H1 (cell line): ENCODE measurements around the gene HPD. TPM values are rescaled to one million over a fixed set of nuclear protein-coding genes. Genes with fewer than 3 reads are reported as not detected.

Experiments used
- CTCF ChIA-PET: fragments of 300-600 bp; sonication (Branson Sonifier 250); formaldehyde crosslinking; loops from one replicate; lab custom pipeline; 2021; ENCODE audit not compliant: partially characterized antibody; lab: Charles Lee
- POLR2A ChIA-PET: fragments of 300-600 bp; sonication (Branson Sonifier 250); formaldehyde crosslinking; loops from one replicate; lab custom pipeline; 2021; ENCODE audit warnings: inconsistent platforms; ENCODE audit not compliant: partially characterized antibody; lab: Charles Lee
- DNase-seq, 2 experiments: peaks; one replicate each; pipeline versions ENCODE4 v3.0.0 to v3.0.0-alpha.2; 2010 to 2022; ENCODE audit warnings: low spot score in 2 of 2, low read depth in 1 of 2, mixed read lengths in 1 of 2
- FAIRE-seq: peaks from 2 replicates; lab custom pipeline; 2011; peaks lifted over from hg19 to GRCh38; lab: Jason Lieb, UNC
- H2AFZ ChIP-seq: 2 replicates; pipeline ENCODE4 v1.8.1; 2012; ENCODE audit warnings: low read length, inconsistent platforms
- H2AK5ac ChIP-seq: 2 replicates; pipeline ENCODE4 v1.6.1; 2013; ENCODE audit warnings: low read depth, low read length
- H2BK120ac ChIP-seq: replicated peaks from 2 replicates; pipeline ENCODE3; 2013; ENCODE audit warnings: low read depth, low read length, inconsistent platforms
- H2BK12ac ChIP-seq: 2 replicates; pipeline ENCODE4 v1.6.1; 2013; ENCODE audit warnings: low read depth, low read length
- H2BK15ac ChIP-seq: 2 replicates; pipeline ENCODE4 v1.6.1; 2013; ENCODE audit warnings: low read length
- H2BK20ac ChIP-seq: 2 replicates; pipeline ENCODE4 v1.6.1; 2013; ENCODE audit warnings: low read length
- H2BK5ac ChIP-seq: 2 replicates; pipeline ENCODE4 v1.6.1; 2013; ENCODE audit warnings: low read depth, low read length
- H3K14ac ChIP-seq: 2 replicates; pipeline ENCODE4 v1.6.1; 2013; ENCODE audit warnings: inconsistent platforms; ENCODE audit not compliant: insufficient read length
- H3K18ac ChIP-seq: 2 replicates; pipeline ENCODE4 v1.6.1; 2013; ENCODE audit warnings: low read length; ENCODE audit errors: extremely low read depth
- H3K23ac ChIP-seq: 2 replicates; pipeline ENCODE4 v1.6.1; 2013; ENCODE audit warnings: inconsistent platforms; ENCODE audit not compliant: insufficient read length
- H3K23me2 ChIP-seq: 2 replicates; pipeline ENCODE4 v1.6.1; 2013; ENCODE audit warnings: low read depth, low read length
- H3K27ac ChIP-seq: 2 replicates; pipeline ENCODE4 v1.6.1; 2011; ENCODE audit warnings: low read depth, low read length, inconsistent platforms
- H3K27me3 ChIP-seq, 4 experiments: replicated peaks in 1 of 4; 1 replicate in 1 of 4; 2 replicates in 3 of 4; pipeline versions ENCODE4 v1.6.1 to v1.8.1; 2011 to 2013; ENCODE audit warnings: low read length in 3 of 4, mild to moderate bottlenecking in 3 of 4, inconsistent platforms in 2 of 4, mixed read lengths in 2 of 4, moderate library complexity in 1 of 4; ENCODE audit not compliant: control insufficient read depth in 3 of 4, insufficient read depth in 3 of 4; ENCODE audit errors: extremely low read depth in 1 of 4
- H3K36me3 ChIP-seq, 4 experiments: 2 replicates each; pipeline versions ENCODE4 v1.6.1 to v1.8.1; 2011 to 2013; ENCODE audit warnings: mild to moderate bottlenecking in 4 of 4, low read length in 3 of 4, moderate library complexity in 2 of 4, control low read depth in 1 of 4, inconsistent platforms in 1 of 4; ENCODE audit not compliant: insufficient read depth in 4 of 4, control insufficient read depth in 2 of 4
- H3K4ac ChIP-seq: replicated peaks from 2 replicates; pipeline ENCODE3; 2013; ENCODE audit warnings: low read length, low read depth, mixed read lengths, inconsistent platforms; ENCODE audit not compliant: insufficient read length
- H3K4me1 ChIP-seq, 4 experiments: replicated peaks in 1 of 4; 1 replicate in 1 of 4; 2 replicates in 3 of 4; pipeline versions ENCODE4 v1.6.1 to v1.8.1; 2011 to 2013; ENCODE audit warnings: low read length in 3 of 4, inconsistent platforms in 2 of 4, mixed read lengths in 1 of 4; ENCODE audit not compliant: insufficient read depth in 4 of 4, control insufficient read depth in 3 of 4
- H3K4me2 ChIP-seq, 2 experiments: 2 replicates each; pipeline versions ENCODE4 v1.6.1 to v1.8.1; 2011 to 2013; ENCODE audit warnings: low read depth in 2 of 2, low read length in 2 of 2, control low read depth in 1 of 2, inconsistent platforms in 1 of 2, mild to moderate bottlenecking in 1 of 2; ENCODE audit not compliant: insufficient read depth in 1 of 2
- H3K4me3 ChIP-seq, 4 experiments: fragments of 200-600, 300-600 bp in 1 of 4; sonication (generic), shearing (Covaris generic), sonication (Bioruptor Twin) in 1 of 4; 2 replicates each; pipeline versions ENCODE4 v1.5.1 to v1.8.1; 2011 to 2016; ENCODE audit warnings: low read length in 4 of 4, low read depth in 3 of 4, control low read depth in 2 of 4, inconsistent platforms in 2 of 4, mild to moderate bottlenecking in 2 of 4, mixed read lengths in 1 of 4, moderate library complexity in 1 of 4; ENCODE audit not compliant: insufficient read depth in 2 of 4; ENCODE audit errors: extremely low read depth in 1 of 4
- H3K56ac ChIP-seq: replicated peaks from 2 replicates; pipeline ENCODE3; 2013; ENCODE audit warnings: low read depth, mild to moderate bottlenecking, mixed read lengths, low read length, inconsistent platforms; ENCODE audit not compliant: insufficient read length
- H3K79me1 ChIP-seq: 2 replicates; pipeline ENCODE4 v1.6.1; 2013; ENCODE audit warnings: low read depth, low read length, control low read depth
- H3K79me2 ChIP-seq, 2 experiments: 2 replicates each; pipeline versions ENCODE4 v1.6.1 to v1.8.1; 2012 to 2013; ENCODE audit warnings: low read length in 2 of 2, mild to moderate bottlenecking in 2 of 2, inconsistent platforms in 1 of 2; ENCODE audit not compliant: insufficient read depth in 2 of 2, control insufficient read depth in 1 of 2
- H3K9ac ChIP-seq, 4 experiments: replicated peaks in 1 of 4; 1 replicate in 1 of 4; 2 replicates in 3 of 4; pipeline versions ENCODE4 v1.6.1 to v1.8.1; 2011 to 2013; ENCODE audit warnings: low read depth in 3 of 4, low read length in 3 of 4, control low read depth in 2 of 4, mild to moderate bottlenecking in 2 of 4, moderate library complexity in 2 of 4, inconsistent platforms in 1 of 4; ENCODE audit errors: extremely low read depth in 1 of 4
- H3K9me3 ChIP-seq, 2 experiments: 2 replicates each; pipeline versions ENCODE4 v1.6.1 to v1.8.1; 2012 to 2013; ENCODE audit warnings: mild to moderate bottlenecking in 2 of 2, moderate library complexity in 2 of 2, control low read depth in 1 of 2, inconsistent platforms in 1 of 2, low read depth in 1 of 2, low read length in 1 of 2, mixed read lengths in 1 of 2; ENCODE audit not compliant: insufficient read depth in 2 of 2
- H4K20me1 ChIP-seq, 2 experiments: replicated peaks in 1 of 2; 2 replicates each; pipeline versions ENCODE3 to v1.8.1; 2011 to 2013; ENCODE audit warnings: inconsistent platforms in 2 of 2, low read length in 2 of 2, mild to moderate bottlenecking in 1 of 2; ENCODE audit not compliant: insufficient read depth in 2 of 2, control insufficient read depth in 1 of 2
- H4K5ac ChIP-seq: 2 replicates; pipeline ENCODE4 v1.6.1; 2013; ENCODE audit warnings: low read length, low read depth, mixed read lengths, inconsistent platforms; ENCODE audit not compliant: insufficient read length
- H4K8ac ChIP-seq: 2 replicates; pipeline ENCODE4 v1.8.0; 2013; ENCODE audit warnings: mild to moderate bottlenecking, moderate library complexity, low read length, inconsistent platforms; ENCODE audit not compliant: insufficient read depth; ENCODE audit errors: extremely low read depth
- H4K91ac ChIP-seq: replicated peaks from 2 replicates; pipeline ENCODE3; 2013; ENCODE audit warnings: low read length, mixed read lengths, inconsistent platforms; ENCODE audit not compliant: insufficient read length
- ASH2L ChIP-seq: fragments of 200-600, 300-600 bp; sonication (generic); IDR thresholded peaks from one replicate; pipeline ENCODE4 v1.7.1; 2017; ENCODE audit warnings: low read length
- CBX5 ChIP-seq: fragments of 300-800, 300-1000 bp; sonication (generic); IDR thresholded peaks from 2 replicates; pipeline ENCODE4 v1.7.1; 2016; ENCODE audit warnings: antibody characterized with exemption, low read length, low read depth
- CHD1 ChIP-seq: IDR thresholded peaks from 2 replicates; pipeline ENCODE4 v1.6.1; 2012; ENCODE audit warnings: low read depth, low read length, improper control_type of control experiment
- CHD2 ChIP-seq: IDR thresholded peaks from 2 replicates; pipeline ENCODE4 v1.6.1; 2012; ENCODE audit warnings: low read length, improper control_type of control experiment
- JUN ChIP-seq: IDR thresholded peaks from 2 replicates; pipeline ENCODE4 v1.6.1; 2011; ENCODE audit warnings: low read depth, mild to moderate bottlenecking, improper control_type of control experiment, low read length
- JUND ChIP-seq: IDR thresholded peaks from 2 replicates; pipeline ENCODE4 v1.6.1; 2011; ENCODE audit warnings: mild to moderate bottlenecking, improper control_type of control experiment, low read length
- POLR2AphosphoS5 ChIP-seq: IDR thresholded peaks from 2 replicates; pipeline ENCODE4 v1.6.1; 2011; ENCODE audit warnings: low read depth, low read length
- SAP30 ChIP-seq: fragments of 300-600 bp; sonication (generic); IDR thresholded peaks from 2 replicates; pipeline ENCODE4 v1.7.1; 2012; ENCODE audit warnings: low read length, moderate library complexity, mild to moderate bottlenecking, inconsistent platforms; ENCODE audit not compliant: insufficient read depth, insufficient replicate concordance
- TCF12 ChIP-seq: IDR thresholded peaks from 2 replicates; pipeline ENCODE4 v1.6.1; 2011; ENCODE audit warnings: low read depth, mild to moderate bottlenecking, low read length
- WGBS, 2 experiments: shearing (Covaris generic) in 1 of 2; methylation state at CpG; one replicate each; pipeline versions ENCODE4 v1.1.6 to v1.1.7; 2013 to 2015; ENCODE audit warnings: low lambda C conversion rate in 2 of 2, mixed read lengths in 2 of 2, inconsistent platforms in 1 of 2, low coverage in 1 of 2, missing lambda C conversion rate in 1 of 2; ENCODE audit not compliant: insufficient replicate concordance in 2 of 2, insufficient coverage in 1 of 2, insufficient read length in 1 of 2; ENCODE audit errors: extremely low coverage in 1 of 2, missing lambda C conversion rate in 1 of 2; 5-methylcytosine and 5-hydroxymethylcytosine counted together
- polyA plus RNA-seq, 7 experiments: library from polyadenylated mRNA; depleted of rRNA in 3 of 7; stranded (reverse) in 5 of 7; unstranded in 2 of 7; fragments of >200 nt in 5 of 7; fragments of 200-250 nt in 2 of 7; gene quantifications; 1 replicate in 5 of 7; 2 replicates in 1 of 7; 4 replicates in 1 of 7; pipeline versions ENCODE4 v1.2.1 to v1.2.3, GENCODE V29; 2011 to 2013; ENCODE audit warnings: missing spikeins in 2 of 7, mixed read lengths in 2 of 7
- total RNA-seq: library from RNA; stranded (reverse); fragmentation: NEBNext Ultra II Directional; extraction: Animal tissue kit (Norgen Biotek cat#: 25700); gene quantifications from 2 replicates; pipeline ENCODE4 v1.2.1, GENCODE V29; 2021

HPD gene
- total and polyA plus RNA-seq, 2 of the 8 experiments (the other 6 are each of a cell fraction or from before 2014, with no cell fraction given) = 0.48 to 0.56 TPM

GRCh38 chr12:121819212-121819949, 39.3 kb downstream of the HPD start:
- POLR2A ChIA-PET = interaction anchor here (0.9 to 1.4 kb wide), 3 partner anchors 16 to 20 kb away, joined by 3 to 5 read pairs (median 3); no protein-coding TSS in a partner anchor
- Histone ChIP-seq H2BK15ac (no peak overlapping the region), H3K79me2 (no peaks in the 10 kb centered on the region), H2AFZ (no peak overlapping the region), H2BK20ac (no peak overlapping the region), H3K4me2 (no peak overlapping the region), H3K23ac (no peak overlapping the region), H3K27ac (no peak overlapping the region), H2BK120ac (no peak overlapping the region), H2BK12ac (no peak overlapping the region), H2AK5ac (no peak overlapping the region), H3K18ac (no peak overlapping the region), H3K9ac (no peak overlapping the region), H3K4ac (no peak overlapping the region), H3K9me3 (no peaks in the 10 kb centered on the region), H3K4me1 (peaks cover 0 to 3% (median 0%) of the 10 kb centered on the region in 4 experiments; a peak in 1 of 7 replicates), H3K4me3 (no peak overlapping the region), H4K20me1 (peaks cover 0 to 12% of the 10 kb centered on the region in 2 experiments), H3K14ac (no peak overlapping the region), H3K56ac (no peak overlapping the region), H2BK5ac (no peak overlapping the region; the same call in 1 of the 2 replicates), H4K8ac (no peak overlapping the region), H4K91ac (no peak overlapping the region), H3K27me3 (no peaks in the 10 kb centered on the region), H3K36me3 (peaks cover 9 to 49% (median 32%) of the 10 kb centered on the region in 4 experiments), H4K5ac (no peak overlapping the region), H3K23me2 (no peaks in the 10 kb centered on the region), H3K79me1 (no peaks in the 10 kb centered on the region; the same call in 1 of the 2 replicates)
- TF ChIP-seq JUN (no peak), ASH2L (no peak), TCF12 (no peak), POLR2AphosphoS5 (no peak), CHD1 (no peak), CBX5 (no peak), JUND (no peak), SAP30 (no peak), CHD2 (no peak)
- no peak for FAIRE-seq
- CTCF ChIA-PET = interaction anchor here (0.9 to 14.5 kb wide), 2 partner anchors 20 to 25 kb away, joined by 3 to 163 read pairs; partner anchors contain the start of gene RHOF
- 94% methylated on average over 16 of the region's 22 CpGs; no CpG with 5 or more reads in 1 of the 2 experiments for WGBS, 2 experiments
- DNase-seq = no peak
